Muscle layer of colon (tissue), 2 donors: ENCODE measurements around the gene MCF2L.

ENCODE experiments used
- H3K27ac ChIP-seq: one replicate; pipeline ENCODE4 v1.7.0; 2013; ENCODE audit warnings: low read depth, mild to moderate bottlenecking, low read length, moderate library complexity
- H3K27me3 ChIP-seq, 2 donors: one replicate each; pipeline ENCODE4 v1.7.0; 2013; ENCODE audit warnings: low read length in 2 of 2, mild to moderate bottlenecking in 2 of 2; ENCODE audit not compliant: insufficient read depth in 2 of 2, control insufficient read depth in 1 of 2
- H3K36me3 ChIP-seq: one replicate; pipeline ENCODE4 v1.7.0; 2013; ENCODE audit warnings: mild to moderate bottlenecking, low read length; ENCODE audit not compliant: insufficient read depth
- H3K4me1 ChIP-seq: one replicate; pipeline ENCODE4 v1.7.0; 2013; ENCODE audit warnings: mild to moderate bottlenecking, low read length; ENCODE audit not compliant: insufficient read depth
- H3K4me3 ChIP-seq, 2 donors: one replicate each; pipeline ENCODE4 v1.7.0; 2013; ENCODE audit warnings: low read length in 2 of 2, low read depth in 1 of 2, mild to moderate bottlenecking in 1 of 2, moderate library complexity in 1 of 2
- H3K9ac ChIP-seq: one replicate; pipeline ENCODE4 v1.7.0; 2013; ENCODE audit warnings: low read length
- H3K9me3 ChIP-seq: one replicate; pipeline ENCODE4 v1.7.0; 2013; ENCODE audit warnings: mild to moderate bottlenecking, low read length
- donor health status: abdominal sarcoma.
- donor health status: Adenocarcinoma of cecum.

Gene MCF2L

DNA sequence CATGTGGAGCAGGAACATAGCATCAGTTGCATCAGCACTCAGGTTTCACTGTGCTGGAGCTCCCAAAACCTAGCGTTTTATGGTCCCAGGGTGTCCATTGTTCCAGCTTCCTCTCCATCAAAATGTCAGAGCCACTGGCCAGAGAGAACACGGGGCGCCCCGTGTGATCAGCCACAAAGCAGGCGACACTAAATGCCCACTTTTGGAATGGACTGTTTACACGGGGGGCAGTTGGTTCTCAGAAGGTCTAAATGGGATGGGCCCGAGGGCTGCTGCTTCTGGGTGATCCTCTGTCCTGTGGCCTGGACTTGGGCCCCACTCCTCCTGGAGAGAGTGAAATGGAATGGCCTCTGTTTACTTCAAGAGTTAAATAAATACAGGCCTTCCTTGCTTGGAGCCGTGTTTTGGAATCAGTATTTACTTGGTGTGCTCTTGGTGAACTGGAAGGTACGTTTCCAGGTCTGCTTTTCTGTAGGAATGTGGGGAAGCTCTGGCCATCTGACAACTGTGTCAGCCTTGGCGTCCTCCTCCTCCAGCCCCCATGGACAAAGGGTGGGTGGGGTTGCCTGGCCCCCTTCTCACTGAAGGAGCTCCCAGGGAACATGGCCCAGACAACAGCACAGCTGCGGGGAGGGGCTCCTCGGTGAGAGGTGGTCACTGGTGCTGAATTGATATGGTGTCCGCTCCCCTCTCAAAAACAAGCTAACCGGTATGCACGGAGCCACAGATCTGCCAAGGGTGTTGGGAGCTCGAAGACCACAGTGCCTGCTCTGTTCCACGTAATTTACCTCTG is 16.1 kb upstream of the MCF2L start:
- Histone ChIP-seq H3K27me3 (peaks cover 0 to 4% of the 10 kb centered on the region in 2 donors), H3K4me1 (no peaks in the 10 kb centered on the region), H3K9ac (no peak overlapping the region), H3K9me3 (no peaks in the 10 kb centered on the region), H3K36me3 (no peaks in the 10 kb centered on the region), H3K4me3 (no peak overlapping the region), H3K27ac (no peak overlapping the region)

DNA sequence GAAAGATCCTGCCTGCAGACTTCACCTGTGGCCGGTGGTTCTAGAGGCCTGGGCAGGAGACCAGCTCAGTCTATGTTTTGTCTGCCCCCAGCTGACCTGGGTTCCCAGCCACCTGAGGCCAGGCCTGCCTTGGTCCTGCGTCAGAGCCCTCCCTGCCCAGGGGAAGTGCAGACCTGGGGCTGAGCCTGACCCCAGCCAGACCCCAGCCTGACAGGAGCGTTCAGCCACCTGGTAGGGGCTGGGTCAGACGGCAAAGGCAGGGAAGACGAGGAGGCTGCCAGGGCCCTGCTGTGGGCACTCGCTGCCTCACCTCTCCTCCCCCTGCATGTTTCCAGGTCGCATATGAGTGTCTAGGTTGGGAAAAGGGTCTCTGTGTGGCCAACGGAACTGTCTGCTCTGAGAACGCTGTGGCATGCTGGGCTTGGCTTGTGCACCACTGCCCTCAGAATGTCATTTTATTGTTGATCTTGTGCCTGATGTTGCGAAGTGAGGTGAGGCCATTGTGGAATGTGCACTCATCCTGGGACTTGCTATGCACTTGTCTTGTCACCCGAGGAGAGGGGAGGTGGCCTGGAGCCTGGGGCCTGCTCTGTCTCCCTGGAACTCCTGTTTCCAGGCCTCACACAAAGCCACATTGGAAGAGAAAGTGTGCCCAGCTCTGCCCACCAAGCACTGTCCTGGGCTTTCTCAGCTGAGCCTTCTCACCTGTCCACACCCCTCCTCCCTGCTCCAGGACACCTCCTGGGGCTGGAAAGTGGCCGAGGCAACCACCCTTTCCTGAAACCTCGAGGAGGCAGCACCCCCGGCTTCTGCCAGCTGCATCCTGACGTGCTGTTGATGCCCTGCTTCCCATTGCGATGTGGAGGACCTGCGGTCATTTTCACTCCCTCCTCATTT is 15.2 kb upstream of the MCF2L start:
- H3K9me3 ChIP-seq: no peaks in the 10 kb centered on the region
- no peak overlapping the region for H3K9ac ChIP-seq
- H3K27ac ChIP-seq: no peak overlapping the region
- H3K4me3 ChIP-seq: no peak overlapping the region
- H3K27me3 ChIP-seq: peaks cover 0 to 3% of the 10 kb centered on the region in 2 donors
- no peaks in the 10 kb centered on the region for H3K4me1 ChIP-seq
- H3K36me3 ChIP-seq: no peaks in the 10 kb centered on the region

DNA sequence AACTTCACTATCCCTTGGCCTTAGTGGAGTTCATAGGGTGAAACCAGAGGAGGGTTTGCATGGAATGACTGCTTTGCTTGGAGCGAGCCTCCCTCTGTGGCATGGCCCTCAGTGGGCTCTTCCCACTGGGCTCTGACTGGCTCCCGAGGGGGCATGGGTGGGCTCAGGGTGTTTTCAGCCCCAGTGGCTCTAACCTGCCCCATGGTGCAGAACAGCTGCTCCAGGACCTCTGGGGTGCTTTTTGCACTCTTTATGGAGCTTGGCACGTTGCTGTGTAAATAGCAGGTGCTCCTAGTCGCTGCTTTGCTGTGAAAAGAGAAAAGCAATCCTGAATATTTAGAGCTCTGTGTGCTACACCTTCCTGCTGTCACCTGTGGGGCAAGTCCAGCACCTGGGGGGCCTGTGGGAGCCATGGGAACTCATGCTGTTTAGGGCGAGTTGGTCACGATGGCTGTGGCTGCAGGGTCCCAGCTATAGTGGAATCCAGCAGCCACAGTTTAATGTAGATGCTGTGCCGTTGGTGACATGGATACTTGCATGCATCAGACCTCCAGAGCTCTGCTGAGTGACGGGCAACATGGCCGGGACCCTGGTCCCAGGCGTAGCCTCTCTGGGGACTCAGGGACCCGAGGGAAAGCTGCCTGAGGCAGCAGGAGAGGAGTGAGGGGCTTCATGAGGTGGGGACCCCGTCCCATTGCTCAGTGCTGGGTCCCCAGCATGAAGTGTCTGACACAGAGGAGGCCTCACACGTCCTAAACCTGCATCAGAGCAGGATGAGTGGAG is 14.3 kb upstream of the MCF2L start:
- no peak overlapping the region for H3K4me3 ChIP-seq
- no peaks in the 10 kb centered on the region for H3K36me3 ChIP-seq
- H3K27me3 ChIP-seq: no peaks in the 10 kb centered on the region
- H3K4me1 ChIP-seq: no peaks in the 10 kb centered on the region
- no peaks in the 10 kb centered on the region for H3K9me3 ChIP-seq
- no peak overlapping the region for H3K27ac ChIP-seq
- no peak overlapping the region for H3K9ac ChIP-seq

DNA sequence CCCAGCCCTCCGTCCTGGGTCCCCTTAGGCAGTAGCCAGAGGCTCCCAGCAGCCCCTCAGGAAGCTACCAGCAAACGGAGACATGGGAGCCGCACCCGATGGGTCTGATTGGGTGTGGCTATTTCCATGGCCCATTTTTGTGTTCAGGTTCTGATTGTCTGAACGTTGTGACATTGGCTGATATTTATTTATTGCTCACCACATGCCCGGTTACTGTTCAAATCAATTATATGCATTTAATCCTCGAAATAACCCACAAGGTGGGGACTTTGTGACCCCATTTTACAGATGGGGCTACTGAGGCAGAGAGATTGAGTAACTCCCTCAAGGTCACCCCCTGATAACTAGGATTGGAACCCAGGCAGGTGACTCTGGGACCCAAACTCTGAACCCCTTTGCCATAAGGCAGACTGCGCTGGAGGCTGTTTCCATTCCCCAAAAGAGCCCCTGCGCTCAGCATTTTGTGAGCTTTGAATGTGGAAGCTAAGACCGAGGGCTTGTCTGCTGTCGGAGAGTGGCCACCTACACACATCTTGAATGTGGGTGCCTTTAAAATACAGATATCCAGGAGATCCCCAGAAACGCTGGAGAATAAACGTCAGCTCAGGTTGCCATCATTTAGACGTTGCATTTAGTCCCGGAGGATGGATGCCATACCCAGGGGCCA is 13.6 kb upstream of the MCF2L start:
- H3K4me1 ChIP-seq: no peaks in the 10 kb centered on the region
- no peak overlapping the region for H3K27ac ChIP-seq
- no peaks in the 10 kb centered on the region for H3K27me3 ChIP-seq
- no peaks in the 10 kb centered on the region for H3K36me3 ChIP-seq
- H3K9ac ChIP-seq: no peak overlapping the region
- H3K4me3 ChIP-seq: no peak overlapping the region
- no peaks in the 10 kb centered on the region for H3K9me3 ChIP-seq

DNA sequence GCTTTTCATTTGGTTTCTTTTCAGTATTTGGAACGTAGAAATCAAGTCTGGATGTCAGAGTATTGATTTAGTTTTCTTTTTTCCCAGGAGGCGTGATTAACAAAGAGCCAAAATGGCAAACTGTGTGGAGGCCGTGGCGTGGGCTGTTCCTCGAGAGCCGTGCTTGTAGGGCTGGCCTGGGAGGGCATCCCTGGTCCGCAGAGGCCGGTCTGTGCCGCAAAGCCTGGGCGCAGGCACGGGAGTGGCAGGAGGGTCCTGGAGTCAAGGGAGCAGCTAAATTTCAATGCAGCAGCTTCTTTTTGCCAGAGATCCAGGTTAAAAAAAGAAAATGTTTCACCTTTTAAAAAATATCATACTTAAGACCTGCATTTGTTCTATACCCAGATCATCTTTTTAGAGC is 13.1 kb upstream of the MCF2L start:
- H3K36me3 ChIP-seq: no peaks in the 10 kb centered on the region
- no peaks in the 10 kb centered on the region for H3K27me3 ChIP-seq
- no peaks in the 10 kb centered on the region for H3K4me1 ChIP-seq
- H3K4me3 ChIP-seq: no peak overlapping the region
- H3K9ac ChIP-seq: no peak overlapping the region
- no peak overlapping the region for H3K27ac ChIP-seq
- no peaks in the 10 kb centered on the region for H3K9me3 ChIP-seq

DNA sequence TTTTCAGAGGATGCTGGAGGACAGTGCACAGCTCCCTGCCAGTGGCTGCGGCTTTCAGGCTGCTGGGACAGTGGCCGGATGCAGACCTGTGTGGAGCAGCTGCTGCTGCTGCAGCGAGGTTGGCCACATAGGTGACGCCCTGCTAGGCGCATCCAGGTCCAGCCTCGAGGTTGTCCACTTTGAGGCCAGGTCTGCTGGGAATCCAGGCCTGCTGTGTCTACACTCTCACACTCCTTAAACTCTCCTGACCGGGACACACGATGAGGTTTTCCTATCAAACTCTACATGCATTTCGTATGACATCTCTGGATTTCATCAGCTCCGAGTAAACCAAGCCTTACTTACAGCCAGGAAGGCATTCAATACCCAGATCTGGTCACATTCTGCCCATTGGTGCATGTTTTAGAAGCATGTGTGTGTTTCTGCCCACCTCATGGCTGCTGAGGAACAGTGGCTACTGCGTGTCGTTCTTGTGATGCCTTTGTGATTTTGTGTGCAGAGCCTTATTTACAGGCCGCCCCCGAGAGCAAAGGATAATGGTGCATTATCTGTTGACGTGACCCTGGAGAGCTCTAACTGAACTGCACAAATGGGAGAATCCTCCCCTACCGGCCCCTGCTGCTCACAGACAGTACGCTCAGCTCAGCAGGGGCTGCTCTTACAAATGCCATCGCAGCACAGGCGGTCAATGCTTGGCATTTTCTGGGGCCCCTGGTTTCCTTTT is 12.3 kb upstream of the MCF2L start:
- H3K36me3 ChIP-seq: no peaks in the 10 kb centered on the region
- H3K27me3 ChIP-seq: no peaks in the 10 kb centered on the region
- no peak overlapping the region for H3K27ac ChIP-seq
- H3K9me3 ChIP-seq: no peaks in the 10 kb centered on the region
- H3K4me3 ChIP-seq: no peak overlapping the region
- H3K9ac ChIP-seq: no peak overlapping the region
- no peaks in the 10 kb centered on the region for H3K4me1 ChIP-seq

DNA sequence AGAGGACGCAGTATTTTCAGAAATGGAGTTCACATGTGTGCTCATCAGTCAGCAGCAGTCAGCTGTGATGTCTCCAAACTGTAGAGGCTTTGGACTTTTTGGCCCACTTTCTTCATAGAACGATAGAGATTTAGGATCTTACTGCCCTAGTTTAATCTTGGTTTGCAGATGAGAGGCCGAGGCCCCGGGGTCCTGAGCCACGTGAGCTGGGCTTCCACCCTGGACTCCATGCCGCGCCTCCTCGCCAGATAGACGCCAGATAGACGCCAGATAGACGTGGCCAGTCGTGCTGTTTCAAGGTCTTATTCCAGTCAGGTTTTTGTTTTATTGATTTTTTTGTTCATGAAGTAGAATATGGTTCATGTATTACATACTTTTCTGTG is 11.7 kb upstream of the MCF2L start:
- no peaks in the 10 kb centered on the region for H3K36me3 ChIP-seq
- no peaks in the 10 kb centered on the region for H3K4me1 ChIP-seq
- no peaks in the 10 kb centered on the region for H3K27me3 ChIP-seq
- no peaks in the 10 kb centered on the region for H3K9me3 ChIP-seq
- H3K9ac ChIP-seq: no peak overlapping the region
- H3K4me3 ChIP-seq: no peak overlapping the region
- no peak overlapping the region for H3K27ac ChIP-seq

DNA sequence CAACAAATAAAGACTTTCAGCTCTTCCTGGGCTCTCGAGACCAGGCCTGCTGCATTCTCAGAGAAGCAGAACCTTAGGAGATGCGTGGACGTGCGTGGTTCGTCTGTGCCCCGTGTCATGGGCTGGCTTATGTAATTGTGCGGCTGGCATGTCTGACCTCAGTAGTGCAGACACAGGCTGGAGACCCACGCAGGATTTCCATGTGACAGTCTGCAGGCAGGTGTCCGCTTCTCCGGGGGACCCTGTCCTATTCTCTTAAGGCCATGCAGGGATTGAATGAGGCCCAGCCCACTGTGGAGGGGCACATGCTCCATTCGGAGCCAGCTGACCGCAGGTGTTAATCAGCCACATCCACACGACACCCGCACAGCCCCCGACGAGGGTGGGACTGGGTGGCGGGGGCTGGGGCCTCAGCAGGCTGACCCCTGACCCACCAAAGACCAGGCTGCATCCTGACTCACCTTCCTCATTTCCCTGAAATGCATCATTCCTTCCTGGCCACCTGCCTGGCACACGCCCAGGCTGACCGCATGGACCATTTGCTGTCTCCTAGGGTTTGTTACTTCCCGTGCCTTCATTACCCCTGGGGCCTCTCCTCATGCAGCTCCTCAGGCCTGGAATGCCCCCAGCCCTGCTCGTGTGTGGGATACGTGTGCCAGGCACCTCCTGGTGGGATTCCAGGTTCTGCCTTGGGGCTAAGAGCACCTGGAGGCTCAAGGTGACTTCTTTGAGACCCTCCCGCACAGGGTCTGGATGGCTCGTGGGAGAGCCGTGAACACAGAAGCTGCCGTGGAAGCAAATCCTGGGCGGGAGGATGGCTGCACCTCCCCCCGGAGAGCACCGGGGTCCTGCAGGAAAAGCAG is 10.7 kb upstream of the MCF2L start:
- Histone ChIP-seq H3K4me1 (no peaks in the 10 kb centered on the region), H3K27me3 (no peaks in the 10 kb centered on the region), H3K9ac (no peak overlapping the region), H3K9me3 (no peaks in the 10 kb centered on the region), H3K4me3 (no peak overlapping the region), H3K27ac (no peak overlapping the region), H3K36me3 (no peaks in the 10 kb centered on the region)

DNA sequence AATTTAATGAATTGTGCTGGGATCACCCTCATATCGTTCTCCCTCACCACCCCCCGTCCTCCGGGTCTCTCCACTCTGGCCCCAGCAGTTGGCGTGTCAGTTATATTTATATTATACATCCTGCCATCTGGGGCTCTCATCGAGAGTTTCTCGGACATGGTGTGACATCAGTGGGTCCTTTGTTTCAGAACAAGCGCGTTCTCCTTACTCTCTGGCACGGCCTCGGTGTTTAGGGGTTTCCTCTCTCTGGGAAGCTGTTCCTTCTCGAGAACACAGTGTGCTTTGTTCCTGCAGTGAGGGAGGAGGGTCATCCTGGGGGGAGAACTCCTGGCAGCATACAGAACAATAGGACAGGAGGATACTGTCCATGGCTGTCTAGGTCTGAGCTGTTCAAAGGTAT is 9.8 kb upstream of the MCF2L start:
- Histone ChIP-seq H3K36me3 (no peaks in the 10 kb centered on the region), H3K4me3 (no peak overlapping the region), H3K4me1 (no peaks in the 10 kb centered on the region), H3K27ac (no peak overlapping the region), H3K27me3 (peaks cover 0 to 7% of the 10 kb centered on the region in 2 donors), H3K9me3 (no peaks in the 10 kb centered on the region), H3K9ac (no peak overlapping the region)
